Fibroblast of skin of back (primary cell): ENCODE data around the gene PDZRN4.
"Not testable (repeated sequence)": the region's sequence is repeated elsewhere in the genome, so short reads cannot be mapped to it uniquely, and the experiment has no call there.

Experiments used
- DNase-seq: peaks from one replicate; pipeline ENCODE4 v3.0.0-alpha.2; 2013

The PDZRN4 gene

GRCh38 chr12:41286426-41286825 is 98.3 kb downstream of the PDZRN4 start:
- no peak for DNase-seq

GRCh38 chr12:41287500-41288141 is 99.5 kb downstream of the PDZRN4 start:
- DNase-seq = no peak

GRCh38 chr12:41288142-41288811 is 100.2 kb downstream of the PDZRN4 start:
- no peak for DNase-seq

GRCh38 chr12:41289501-41289900 is 101.4 kb downstream of the PDZRN4 start:
- DNase-seq = no peak

GRCh38 chr12:41293011-41293410 is 104.9 kb downstream of the PDZRN4 start:
- DNase-seq = no peak

- no peak for DNase-seq
These were observed 105.3 kb downstream of the PDZRN4 start for GRCh38 chr12:41293461-41293860.

- DNase-seq = no peak
These were observed 114.9 kb downstream of the PDZRN4 start for GRCh38 chr12:41302979-41303403.

GRCh38 chr12:41304526-41304925 is 116.4 kb downstream of the PDZRN4 start:
- peak; percentile 2 for DNase-seq

GRCh38 chr12:41310367-41310766 is 122.2 kb downstream of the PDZRN4 start:
- no peak for DNase-seq

GRCh38 chr12:41311883-41312282 is 123.8 kb downstream of the PDZRN4 start:
- DNase-seq = no peak

- DNase-seq = not testable (repeated sequence)
These were observed 124.3 kb downstream of the PDZRN4 start for GRCh38 chr12:41312451-41312850.

- DNase-seq = no peak
These were observed 137.2 kb downstream of the PDZRN4 start for GRCh38 chr12:41325336-41325735.

GRCh38 chr12:41327096-41327895 is 139.2 kb downstream of the PDZRN4 start:
- DNase-seq = no peak

GRCh38 chr12:41333974-41334373 is 145.9 kb downstream of the PDZRN4 start:
- no peak for DNase-seq

GRCh38 chr12:41334390-41334789 is 146.3 kb downstream of the PDZRN4 start:
- no peak for DNase-seq

GRCh38 chr12:41336041-41336549 is 148.0 kb downstream of the PDZRN4 start:
- DNase-seq = no peak

- DNase-seq = no peak
These were observed 151.7 kb downstream of the PDZRN4 start for GRCh38 chr12:41339784-41340183.

GRCh38 chr12:41344776-41345470 is 156.8 kb downstream of the PDZRN4 start:
- no peak for DNase-seq

GRCh38 chr12:41348198-41348597 is 160.1 kb downstream of the PDZRN4 start:
- DNase-seq = no peak

GRCh38 chr12:41356181-41356580 is 168.1 kb downstream of the PDZRN4 start:
- no peak for DNase-seq

- no peak for DNase-seq
These were observed 173.6 kb downstream of the PDZRN4 start for GRCh38 chr12:41361738-41362137.

- no peak for DNase-seq
These were observed 174.4 kb downstream of the PDZRN4 start for GRCh38 chr12:41362510-41362909.

GRCh38 chr12:41362931-41363330 is 174.8 kb downstream of the PDZRN4 start:
- no peak for DNase-seq
